ENCODE results near the gene NAA40. TPM values are rescaled to one million over a fixed set of nuclear protein-coding genes. Genes with fewer than 3 reads are reported as not detected.
A peak's percentile ranks its signal among the peaks of the same experiment; 100 is the strongest.

The NAA40 gene
- total and polyA plus RNA-seq, 2 of the 13 experiments (the other 11 are each of a cell fraction or from before 2014, with no cell fraction given), result 11.1 to 17.9 TPM

DNA sequence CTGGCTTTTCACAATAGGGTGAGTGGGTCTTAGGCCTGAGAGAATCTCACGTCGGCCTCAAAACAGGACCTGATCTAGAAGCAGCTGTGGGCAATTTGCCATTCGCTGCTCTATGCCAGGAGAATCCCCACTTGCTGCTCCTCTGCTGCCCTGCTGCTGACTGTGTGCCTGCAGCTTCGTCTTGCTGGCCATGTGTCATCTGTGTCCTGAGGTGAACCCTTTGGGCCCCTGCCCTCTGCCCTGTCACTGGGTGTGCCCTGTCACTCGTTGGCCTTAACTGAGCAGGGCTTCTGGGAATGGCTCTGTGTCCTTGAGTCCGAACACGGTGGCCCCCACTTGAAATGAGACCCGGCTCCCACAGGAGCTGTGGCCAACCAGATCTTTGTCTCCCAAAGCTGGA, 6.2 kb downstream of the NAA40 start (continued):
- TF ChIP-seq, protein P1, sequence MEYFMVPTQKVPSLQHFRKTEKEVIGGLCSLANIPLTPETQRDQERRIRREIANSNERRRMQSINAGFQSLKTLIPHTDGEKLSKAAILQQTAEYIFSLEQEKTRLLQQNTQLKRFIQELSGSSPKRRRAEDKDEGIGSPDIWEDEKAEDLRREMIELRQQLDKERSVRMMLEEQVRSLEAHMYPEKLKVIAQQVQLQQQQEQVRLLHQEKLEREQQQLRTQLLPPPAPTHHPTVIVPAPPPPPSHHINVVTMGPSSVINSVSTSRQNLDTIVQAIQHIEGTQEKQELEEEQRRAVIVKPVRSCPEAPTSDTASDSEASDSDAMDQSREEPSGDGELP (IDR thresholded peaks at IDR 0.05; ENCODE audit: borderline replicate concordance, low read depth), result peak; percentile 41; the same call in 1 of the 2 replicates
- TF ChIP-seq, protein P2, sequence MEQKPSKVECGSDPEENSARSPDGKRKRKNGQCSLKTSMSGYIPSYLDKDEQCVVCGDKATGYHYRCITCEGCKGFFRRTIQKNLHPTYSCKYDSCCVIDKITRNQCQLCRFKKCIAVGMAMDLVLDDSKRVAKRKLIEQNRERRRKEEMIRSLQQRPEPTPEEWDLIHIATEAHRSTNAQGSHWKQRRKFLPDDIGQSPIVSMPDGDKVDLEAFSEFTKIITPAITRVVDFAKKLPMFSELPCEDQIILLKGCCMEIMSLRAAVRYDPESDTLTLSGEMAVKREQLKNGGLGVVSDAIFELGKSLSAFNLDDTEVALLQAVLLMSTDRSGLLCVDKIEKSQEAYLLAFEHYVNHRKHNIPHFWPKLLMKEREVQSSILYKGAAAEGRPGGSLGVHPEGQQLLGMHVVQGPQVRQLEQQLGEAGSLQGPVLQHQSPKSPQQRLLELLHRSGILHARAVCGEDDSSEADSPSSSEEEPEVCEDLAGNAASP (CRISPR knock-in tag; IDR thresholded peaks at IDR 0.05; ENCODE audit: borderline replicate concordance), result peak; percentile 100
- TF ChIP-seq ZNF256 (CRISPR knock-in tag; conservative IDR thresholded peaks at IDR 0.05), result no peak
- no peak for TF ChIP-seq ZSCAN20 (CRISPR knock-in tag; IDR thresholded peaks at IDR 0.05; ENCODE audit: borderline replicate concordance)
- no peak for TF ChIP-seq NBN (conservative IDR thresholded peaks at IDR 0.05)
- TF ChIP-seq, protein P3, sequence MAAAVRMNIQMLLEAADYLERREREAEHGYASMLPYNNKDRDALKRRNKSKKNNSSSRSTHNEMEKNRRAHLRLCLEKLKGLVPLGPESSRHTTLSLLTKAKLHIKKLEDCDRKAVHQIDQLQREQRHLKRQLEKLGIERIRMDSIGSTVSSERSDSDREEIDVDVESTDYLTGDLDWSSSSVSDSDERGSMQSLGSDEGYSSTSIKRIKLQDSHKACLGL (CRISPR knock-in tag; IDR thresholded peaks at IDR 0.05), result peak; percentile 30; the same call in 1 of the 2 replicates
- TF ChIP-seq, protein P4, sequence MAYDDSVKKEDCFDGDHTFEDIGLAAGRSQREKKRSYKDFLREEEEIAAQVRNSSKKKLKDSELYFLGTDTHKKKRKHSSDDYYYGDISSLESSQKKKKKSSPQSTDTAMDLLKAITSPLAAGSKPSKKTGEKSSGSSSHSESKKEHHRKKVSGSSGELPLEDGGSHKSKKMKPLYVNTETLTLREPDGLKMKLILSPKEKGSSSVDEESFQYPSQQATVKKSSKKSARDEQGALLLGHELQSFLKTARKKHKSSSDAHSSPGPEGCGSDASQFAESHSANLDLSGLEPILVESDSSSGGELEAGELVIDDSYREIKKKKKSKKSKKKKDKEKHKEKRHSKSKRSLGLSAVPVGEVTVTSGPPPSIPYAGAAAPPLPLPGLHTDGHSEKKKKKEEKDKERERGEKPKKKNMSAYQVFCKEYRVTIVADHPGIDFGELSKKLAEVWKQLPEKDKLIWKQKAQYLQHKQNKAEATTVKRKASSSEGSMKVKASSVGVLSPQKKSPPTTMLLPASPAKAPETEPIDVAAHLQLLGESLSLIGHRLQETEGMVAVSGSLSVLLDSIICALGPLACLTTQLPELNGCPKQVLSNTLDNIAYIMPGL (CRISPR knock-in tag; IDR thresholded peaks at IDR 0.05; ENCODE audit: borderline replicate concordance in 1 of 2, low read depth in 1 of 2), result no peak
- TF ChIP-seq KDM2A (CRISPR knock-in tag; IDR thresholded peaks at IDR 0.05; ENCODE audit: borderline replicate concordance, low read depth), result no peak
- TF ChIP-seq, protein P5, sequence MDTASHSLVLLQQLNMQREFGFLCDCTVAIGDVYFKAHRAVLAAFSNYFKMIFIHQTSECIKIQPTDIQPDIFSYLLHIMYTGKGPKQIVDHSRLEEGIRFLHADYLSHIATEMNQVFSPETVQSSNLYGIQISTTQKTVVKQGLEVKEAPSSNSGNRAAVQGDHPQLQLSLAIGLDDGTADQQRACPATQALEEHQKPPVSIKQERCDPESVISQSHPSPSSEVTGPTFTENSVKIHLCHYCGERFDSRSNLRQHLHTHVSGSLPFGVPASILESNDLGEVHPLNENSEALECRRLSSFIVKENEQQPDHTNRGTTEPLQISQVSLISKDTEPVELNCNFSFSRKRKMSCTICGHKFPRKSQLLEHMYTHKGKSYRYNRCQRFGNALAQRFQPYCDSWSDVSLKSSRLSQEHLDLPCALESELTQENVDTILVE (CRISPR knock-in tag; IDR thresholded peaks at IDR 0.05), result no peak
- TF ChIP-seq, protein P6, sequence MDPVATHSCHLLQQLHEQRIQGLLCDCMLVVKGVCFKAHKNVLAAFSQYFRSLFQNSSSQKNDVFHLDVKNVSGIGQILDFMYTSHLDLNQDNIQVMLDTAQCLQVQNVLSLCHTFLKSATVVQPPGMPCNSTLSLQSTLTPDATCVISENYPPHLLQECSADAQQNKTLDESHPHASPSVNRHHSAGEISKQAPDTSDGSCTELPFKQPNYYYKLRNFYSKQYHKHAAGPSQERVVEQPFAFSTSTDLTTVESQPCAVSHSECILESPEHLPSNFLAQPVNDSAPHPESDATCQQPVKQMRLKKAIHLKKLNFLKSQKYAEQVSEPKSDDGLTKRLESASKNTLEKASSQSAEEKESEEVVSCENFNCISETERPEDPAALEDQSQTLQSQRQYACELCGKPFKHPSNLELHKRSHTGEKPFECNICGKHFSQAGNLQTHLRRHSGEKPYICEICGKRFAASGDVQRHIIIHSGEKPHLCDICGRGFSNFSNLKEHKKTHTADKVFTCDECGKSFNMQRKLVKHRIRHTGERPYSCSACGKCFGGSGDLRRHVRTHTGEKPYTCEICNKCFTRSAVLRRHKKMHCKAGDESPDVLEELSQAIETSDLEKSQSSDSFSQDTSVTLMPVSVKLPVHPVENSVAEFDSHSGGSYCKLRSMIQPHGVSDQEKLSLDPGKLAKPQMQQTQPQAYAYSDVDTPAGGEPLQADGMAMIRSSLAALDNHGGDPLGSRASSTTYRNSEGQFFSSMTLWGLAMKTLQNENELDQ (CRISPR knock-in tag; IDR thresholded peaks at IDR 0.05; ENCODE audit: borderline replicate concordance), result no peak
- no peak for TF ChIP-seq ZNF746 (CRISPR knock-in tag; IDR thresholded peaks at IDR 0.05)
- TF ChIP-seq ZNF670 (CRISPR knock-in tag; IDR thresholded peaks at IDR 0.05; ENCODE audit: borderline replicate concordance), result 0 out of 2 replicates have a peak, but pooled peaks have one; percentile 39
- TF ChIP-seq JDP2 (CRISPR knock-in tag; IDR thresholded peaks at IDR 0.05; ENCODE audit: borderline replicate concordance), result no peak
- TF ChIP-seq FOXC1 (CRISPR knock-in tag; IDR thresholded peaks at IDR 0.05; ENCODE audit: borderline replicate concordance), result 0 out of 2 replicates have a peak, but pooled peaks have one; percentile 25
- TF ChIP-seq AGO2 (optimal IDR thresholded peaks at IDR 0.05; ENCODE audit: low read depth, low read length), result no peak
- TF ChIP-seq, protein P7, sequence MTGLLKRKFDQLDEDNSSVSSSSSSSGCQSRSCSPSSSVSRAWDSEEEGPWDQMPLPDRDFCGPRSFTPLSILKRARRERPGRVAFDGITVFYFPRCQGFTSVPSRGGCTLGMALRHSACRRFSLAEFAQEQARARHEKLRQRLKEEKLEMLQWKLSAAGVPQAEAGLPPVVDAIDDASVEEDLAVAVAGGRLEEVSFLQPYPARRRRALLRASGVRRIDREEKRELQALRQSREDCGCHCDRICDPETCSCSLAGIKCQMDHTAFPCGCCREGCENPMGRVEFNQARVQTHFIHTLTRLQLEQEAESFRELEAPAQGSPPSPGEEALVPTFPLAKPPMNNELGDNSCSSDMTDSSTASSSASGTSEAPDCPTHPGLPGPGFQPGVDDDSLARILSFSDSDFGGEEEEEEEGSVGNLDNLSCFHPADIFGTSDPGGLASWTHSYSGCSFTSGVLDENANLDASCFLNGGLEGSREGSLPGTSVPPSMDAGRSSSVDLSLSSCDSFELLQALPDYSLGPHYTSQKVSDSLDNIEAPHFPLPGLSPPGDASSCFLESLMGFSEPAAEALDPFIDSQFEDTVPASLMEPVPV (CRISPR knock-in tag; IDR thresholded peaks at IDR 0.05), result no peak
- TF ChIP-seq, protein P8, sequence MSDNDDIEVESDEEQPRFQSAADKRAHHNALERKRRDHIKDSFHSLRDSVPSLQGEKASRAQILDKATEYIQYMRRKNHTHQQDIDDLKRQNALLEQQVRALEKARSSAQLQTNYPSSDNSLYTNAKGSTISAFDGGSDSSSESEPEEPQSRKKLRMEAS (IDR thresholded peaks at IDR 0.05), result peak; percentile 93
- TF ChIP-seq ZBTB7A (CRISPR knock-in tag; IDR thresholded peaks at IDR 0.05), result peak; percentile 28; the same call in 1 of the 2 replicates
- TF ChIP-seq YEATS4 (CRISPR knock-in tag; IDR thresholded peaks at IDR 0.05; ENCODE audit: borderline replicate concordance), result no peak
